Measurements from ENCODE around the gene AGBL3.

GRCh38 chr7:134985894-134986362, 380 bp upstream of the AGBL3 start:
- no peak for TF ChIP-seq CTCF (IDR thresholded peaks at IDR 0.05)
- TF ChIP-seq JUN (IDR thresholded peaks at IDR 0.05): no peak
- no peak for TF ChIP-seq NFE2L2 (conservative IDR thresholded peaks at IDR 0.05; ENCODE audit: low read length)
- no peak for TF ChIP-seq ZC3H11A (IDR thresholded peaks at IDR 0.05)
- TF ChIP-seq BHLHE40 (IDR thresholded peaks at IDR 0.05; ENCODE audit: low read depth, low read length): no peak
- TF ChIP-seq ELK1 (IDR thresholded peaks at IDR 0.05; ENCODE audit: low read depth, low read length): no peak
